Activated gamma-delta T cell treated with Interleukin-2 at 50 U/mL for 16 hours (primary cell): Measurements from ENCODE around the gene GOLGA6L24.
"Not testable (repeated sequence)": the region's sequence is repeated elsewhere in the genome, so short reads cannot be mapped to it uniquely, and the experiment has no call there.

ENCODE experiments used
- DNase-seq: peaks from one replicate; pipeline ENCODE4 v3.0.0-alpha.2; 2020

Gene GOLGA6L24

GRCh38 chr15:28357984-28358383 lies at the start of gene GOLGA6L24:
GOLGA6L24 (minus strand) TSS chr15:28358084; CDS start chr15:28358023, 61 bp downstream.
- DNase-seq, result not testable (repeated sequence)

GRCh38 chr15:28402774-28403435 lies 45.0 kb upstream of the GOLGA6L24 start:
- DNase-seq, result not testable (repeated sequence)

- not testable (repeated sequence) for DNase-seq
Observed at GRCh38 chr15:28396022-28396421, 38.1 kb upstream of the GOLGA6L24 start.

- not testable (repeated sequence) for DNase-seq
Observed at GRCh38 chr15:28380053-28380452, 22.2 kb upstream of the GOLGA6L24 start.

- DNase-seq, result not testable (repeated sequence)
Observed at GRCh38 chr15:28378364-28378763, 20.5 kb upstream of the GOLGA6L24 start, which contains the start of gene GOLGA8F. GOLGA8F (plus strand) TSS chr15:28378664; CDS start chr15:28378762, 98 bp downstream.

GRCh38 chr15:28365502-28365901 lies 7.6 kb upstream of the GOLGA6L24 start:
- not testable (repeated sequence) for DNase-seq

- DNase-seq, result not testable (repeated sequence)
Observed at GRCh38 chr15:28322129-28322588, 35.7 kb downstream of the GOLGA6L24 start, which contains the start of gene HERC2. HERC2 (minus strand) TSS chr15:28322179; CDS start chr15:28321433, 746 bp downstream.

- not testable (repeated sequence) for DNase-seq
Observed at GRCh38 chr15:28321358-28322078, 36.4 kb downstream of the GOLGA6L24 start.

GRCh38 chr15:28319725-28320124 lies 38.2 kb downstream of the GOLGA6L24 start:
- DNase-seq, result not testable (repeated sequence)

GRCh38 chr15:28318828-28319227 lies 39.1 kb downstream of the GOLGA6L24 start:
- DNase-seq, result not testable (repeated sequence)

- not testable (repeated sequence) for DNase-seq
Observed at GRCh38 chr15:28318122-28318521, 39.8 kb downstream of the GOLGA6L24 start.

GRCh38 chr15:28316958-28317357 lies 40.9 kb downstream of the GOLGA6L24 start:
- DNase-seq, result not testable (repeated sequence)

- not testable (repeated sequence) for DNase-seq
Observed at GRCh38 chr15:28310454-28310853, 47.4 kb downstream of the GOLGA6L24 start.

GRCh38 chr15:28308718-28309117 lies 49.2 kb downstream of the GOLGA6L24 start:
- not testable (repeated sequence) for DNase-seq
